ENCODE measurements around the gene MAPT.

The MAPT gene

DNA sequence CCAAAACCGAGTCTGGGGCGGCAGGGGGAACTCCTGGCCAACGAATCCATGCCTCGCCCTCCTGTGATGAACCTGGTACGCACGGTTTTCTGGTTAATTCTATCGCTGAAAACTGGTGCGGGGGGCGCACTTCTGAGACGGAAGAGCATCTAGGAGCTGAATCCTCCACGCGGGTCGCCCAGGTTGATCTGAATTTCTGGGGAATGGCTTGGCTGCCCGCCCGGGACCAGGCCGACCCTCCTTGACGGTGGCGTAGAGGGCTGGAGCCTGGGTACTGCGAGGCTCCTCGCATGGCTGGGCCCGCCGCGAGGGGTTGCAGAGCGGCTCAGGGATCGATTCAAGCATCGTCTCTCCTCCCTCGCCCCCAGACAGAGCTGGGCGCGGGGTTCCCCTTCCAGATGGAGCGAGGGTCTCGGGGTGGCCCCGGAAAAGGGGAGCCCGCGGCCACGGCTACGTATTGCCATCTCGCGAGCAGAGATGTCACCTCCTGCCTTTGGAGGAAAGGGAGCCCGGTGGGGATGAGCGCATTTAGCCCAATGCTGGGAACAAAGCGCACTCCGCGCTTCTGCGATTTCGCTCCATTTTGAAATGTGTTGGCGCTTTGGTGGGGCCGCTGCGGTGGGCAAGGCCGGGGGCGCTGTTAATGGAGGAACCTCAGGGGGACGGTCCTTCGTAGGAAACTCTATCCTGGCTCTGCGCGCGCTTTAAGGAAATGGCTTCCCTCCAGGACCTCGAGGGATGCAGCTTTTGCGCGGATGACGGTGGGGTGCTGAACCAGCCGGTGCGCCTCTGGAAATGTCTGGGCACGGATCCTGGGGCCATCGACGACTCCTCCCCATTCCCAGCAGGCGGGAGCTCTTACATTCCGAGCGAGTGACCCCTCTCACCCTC is 2.7 kb downstream of the MAPT start:
- TF ChIP-seq ZNF70 (CRISPR knock-in tag; IDR thresholded peaks at IDR 0.05) (no peak), ZFP30 (CRISPR knock-in tag; IDR thresholded peaks at IDR 0.05) (no peak), ZNF8 (CRISPR knock-in tag; IDR thresholded peaks at IDR 0.05) (no peak), CSDC2 (CRISPR knock-in tag; IDR thresholded peaks at IDR 0.05) (no peak), ZFP3 (CRISPR knock-in tag; IDR thresholded peaks at IDR 0.05) (no peak), SNAI2 (CRISPR knock-in tag; IDR thresholded peaks at IDR 0.05) (no peak), ZNF565 (CRISPR knock-in tag; conservative IDR thresholded peaks at IDR 0.05; ENCODE audit: low read depth) (no peak), OSR1 (CRISPR knock-in tag; IDR thresholded peaks at IDR 0.05) (no peak), ESRRG (CRISPR knock-in tag; IDR thresholded peaks at IDR 0.05) (no peak), TCF4 (CRISPR knock-in tag; IDR thresholded peaks at IDR 0.05; ENCODE audit: borderline replicate concordance) (no peak), ISL1 (CRISPR knock-in tag; IDR thresholded peaks at IDR 0.05) (no peak), ZC3H10 (CRISPR knock-in tag; IDR thresholded peaks at IDR 0.05) (no peak), TOX (CRISPR knock-in tag; IDR thresholded peaks at IDR 0.05; ENCODE audit: borderline replicate concordance) (no peak), PPARA (CRISPR knock-in tag; IDR thresholded peaks at IDR 0.05; ENCODE audit: borderline replicate concordance) (no peak)
- TF ChIP-seq, protein P1, sequence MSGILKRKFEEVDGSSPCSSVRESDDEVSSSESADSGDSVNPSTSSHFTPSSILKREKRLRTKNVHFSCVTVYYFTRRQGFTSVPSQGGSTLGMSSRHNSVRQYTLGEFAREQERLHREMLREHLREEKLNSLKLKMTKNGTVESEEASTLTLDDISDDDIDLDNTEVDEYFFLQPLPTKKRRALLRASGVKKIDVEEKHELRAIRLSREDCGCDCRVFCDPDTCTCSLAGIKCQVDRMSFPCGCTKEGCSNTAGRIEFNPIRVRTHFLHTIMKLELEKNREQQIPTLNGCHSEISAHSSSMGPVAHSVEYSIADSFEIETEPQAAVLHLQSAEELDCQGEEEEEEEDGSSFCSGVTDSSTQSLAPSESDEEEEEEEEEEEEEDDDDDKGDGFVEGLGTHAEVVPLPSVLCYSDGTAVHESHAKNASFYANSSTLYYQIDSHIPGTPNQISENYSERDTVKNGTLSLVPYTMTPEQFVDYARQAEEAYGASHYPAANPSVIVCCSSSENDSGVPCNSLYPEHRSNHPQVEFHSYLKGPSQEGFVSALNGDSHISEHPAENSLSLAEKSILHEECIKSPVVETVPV (CRISPR knock-in tag; IDR thresholded peaks at IDR 0.05) = no peak
- TF ChIP-seq, protein P2, sequence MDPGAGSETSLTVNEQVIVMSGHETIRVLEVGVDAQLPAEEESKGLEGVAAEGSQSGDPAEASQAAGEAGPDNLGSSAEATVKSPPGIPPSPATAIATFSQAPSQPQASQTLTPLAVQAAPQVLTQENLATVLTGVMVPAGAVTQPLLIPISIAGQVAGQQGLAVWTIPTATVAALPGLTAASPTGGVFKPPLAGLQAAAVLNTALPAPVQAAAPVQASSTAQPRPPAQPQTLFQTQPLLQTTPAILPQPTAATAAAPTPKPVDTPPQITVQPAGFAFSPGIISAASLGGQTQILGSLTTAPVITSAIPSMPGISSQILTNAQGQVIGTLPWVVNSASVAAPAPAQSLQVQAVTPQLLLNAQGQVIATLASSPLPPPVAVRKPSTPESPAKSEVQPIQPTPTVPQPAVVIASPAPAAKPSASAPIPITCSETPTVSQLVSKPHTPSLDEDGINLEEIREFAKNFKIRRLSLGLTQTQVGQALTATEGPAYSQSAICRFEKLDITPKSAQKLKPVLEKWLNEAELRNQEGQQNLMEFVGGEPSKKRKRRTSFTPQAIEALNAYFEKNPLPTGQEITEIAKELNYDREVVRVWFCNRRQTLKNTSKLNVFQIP (CRISPR knock-in tag; IDR thresholded peaks at IDR 0.05; ENCODE audit: borderline replicate concordance, low read depth) = no peak
- TF ChIP-seq, protein P3, sequence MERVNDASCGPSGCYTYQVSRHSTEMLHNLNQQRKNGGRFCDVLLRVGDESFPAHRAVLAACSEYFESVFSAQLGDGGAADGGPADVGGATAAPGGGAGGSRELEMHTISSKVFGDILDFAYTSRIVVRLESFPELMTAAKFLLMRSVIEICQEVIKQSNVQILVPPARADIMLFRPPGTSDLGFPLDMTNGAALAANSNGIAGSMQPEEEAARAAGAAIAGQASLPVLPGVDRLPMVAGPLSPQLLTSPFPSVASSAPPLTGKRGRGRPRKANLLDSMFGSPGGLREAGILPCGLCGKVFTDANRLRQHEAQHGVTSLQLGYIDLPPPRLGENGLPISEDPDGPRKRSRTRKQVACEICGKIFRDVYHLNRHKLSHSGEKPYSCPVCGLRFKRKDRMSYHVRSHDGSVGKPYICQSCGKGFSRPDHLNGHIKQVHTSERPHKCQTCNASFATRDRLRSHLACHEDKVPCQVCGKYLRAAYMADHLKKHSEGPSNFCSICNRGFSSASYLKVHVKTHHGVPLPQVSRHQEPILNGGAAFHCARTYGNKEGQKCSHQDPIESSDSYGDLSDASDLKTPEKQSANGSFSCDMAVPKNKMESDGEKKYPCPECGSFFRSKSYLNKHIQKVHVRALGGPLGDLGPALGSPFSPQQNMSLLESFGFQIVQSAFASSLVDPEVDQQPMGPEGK (CRISPR knock-in tag; IDR thresholded peaks at IDR 0.05; ENCODE audit: borderline replicate concordance) = no peak
- TF ChIP-seq, protein P4, sequence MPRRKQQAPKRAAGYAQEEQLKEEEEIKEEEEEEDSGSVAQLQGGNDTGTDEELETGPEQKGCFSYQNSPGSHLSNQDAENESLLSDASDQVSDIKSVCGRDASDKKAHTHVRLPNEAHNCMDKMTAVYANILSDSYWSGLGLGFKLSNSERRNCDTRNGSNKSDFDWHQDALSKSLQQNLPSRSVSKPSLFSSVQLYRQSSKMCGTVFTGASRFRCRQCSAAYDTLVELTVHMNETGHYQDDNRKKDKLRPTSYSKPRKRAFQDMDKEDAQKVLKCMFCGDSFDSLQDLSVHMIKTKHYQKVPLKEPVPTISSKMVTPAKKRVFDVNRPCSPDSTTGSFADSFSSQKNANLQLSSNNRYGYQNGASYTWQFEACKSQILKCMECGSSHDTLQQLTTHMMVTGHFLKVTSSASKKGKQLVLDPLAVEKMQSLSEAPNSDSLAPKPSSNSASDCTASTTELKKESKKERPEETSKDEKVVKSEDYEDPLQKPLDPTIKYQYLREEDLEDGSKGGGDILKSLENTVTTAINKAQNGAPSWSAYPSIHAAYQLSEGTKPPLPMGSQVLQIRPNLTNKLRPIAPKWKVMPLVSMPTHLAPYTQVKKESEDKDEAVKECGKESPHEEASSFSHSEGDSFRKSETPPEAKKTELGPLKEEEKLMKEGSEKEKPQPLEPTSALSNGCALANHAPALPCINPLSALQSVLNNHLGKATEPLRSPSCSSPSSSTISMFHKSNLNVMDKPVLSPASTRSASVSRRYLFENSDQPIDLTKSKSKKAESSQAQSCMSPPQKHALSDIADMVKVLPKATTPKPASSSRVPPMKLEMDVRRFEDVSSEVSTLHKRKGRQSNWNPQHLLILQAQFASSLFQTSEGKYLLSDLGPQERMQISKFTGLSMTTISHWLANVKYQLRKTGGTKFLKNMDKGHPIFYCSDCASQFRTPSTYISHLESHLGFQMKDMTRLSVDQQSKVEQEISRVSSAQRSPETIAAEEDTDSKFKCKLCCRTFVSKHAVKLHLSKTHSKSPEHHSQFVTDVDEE (CRISPR knock-in tag; IDR thresholded peaks at IDR 0.05) = no peak
- TF ChIP-seq, protein P5, sequence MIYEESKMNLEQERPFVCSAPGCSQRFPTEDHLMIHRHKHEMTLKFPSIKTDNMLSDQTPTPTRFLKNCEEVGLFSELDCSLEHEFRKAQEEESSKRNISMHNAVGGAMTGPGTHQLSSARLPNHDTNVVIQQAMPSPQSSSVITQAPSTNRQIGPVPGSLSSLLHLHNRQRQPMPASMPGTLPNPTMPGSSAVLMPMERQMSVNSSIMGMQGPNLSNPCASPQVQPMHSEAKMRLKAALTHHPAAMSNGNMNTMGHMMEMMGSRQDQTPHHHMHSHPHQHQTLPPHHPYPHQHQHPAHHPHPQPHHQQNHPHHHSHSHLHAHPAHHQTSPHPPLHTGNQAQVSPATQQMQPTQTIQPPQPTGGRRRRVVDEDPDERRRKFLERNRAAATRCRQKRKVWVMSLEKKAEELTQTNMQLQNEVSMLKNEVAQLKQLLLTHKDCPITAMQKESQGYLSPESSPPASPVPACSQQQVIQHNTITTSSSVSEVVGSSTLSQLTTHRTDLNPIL (CRISPR knock-in tag; IDR thresholded peaks at IDR 0.05; ENCODE audit: low read depth) = no peak

DNA sequence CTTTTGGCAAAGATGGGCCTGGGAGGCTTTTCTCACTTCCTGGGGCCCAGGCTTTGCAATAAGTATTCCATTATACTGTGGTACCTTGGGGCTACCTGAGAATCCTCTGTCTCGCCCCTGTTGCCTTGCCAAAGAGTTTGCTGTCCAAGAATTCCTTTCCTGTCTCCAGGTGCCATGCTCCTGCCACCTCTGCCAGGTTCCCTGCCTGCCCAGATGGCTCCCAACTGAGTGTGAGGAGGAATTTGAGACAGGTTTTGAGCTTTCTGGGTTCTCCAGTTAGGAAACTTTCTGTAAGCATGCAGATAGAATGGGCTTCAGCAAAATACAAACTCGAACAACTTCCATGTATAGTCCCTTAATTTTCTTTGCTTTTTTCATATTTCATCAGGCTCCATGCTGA is 5.8 kb downstream of the MAPT start:
- no peak for ATAC-seq
- TF ChIP-seq TOX (CRISPR knock-in tag; IDR thresholded peaks at IDR 0.05; ENCODE audit: borderline replicate concordance) = no peak
- TF ChIP-seq ISL1 (CRISPR knock-in tag; IDR thresholded peaks at IDR 0.05) = no peak
- no peak for TF ChIP-seq ZNF565 (CRISPR knock-in tag; conservative IDR thresholded peaks at IDR 0.05; ENCODE audit: low read depth)
- TF ChIP-seq, protein P2 (CRISPR knock-in tag; IDR thresholded peaks at IDR 0.05; ENCODE audit: borderline replicate concordance, low read depth) = no peak
- no peak for TF ChIP-seq RARB (CRISPR knock-in tag; IDR thresholded peaks at IDR 0.05)
- no peak for TF ChIP-seq SNAI2 (CRISPR knock-in tag; IDR thresholded peaks at IDR 0.05)
- TF ChIP-seq, protein P3 (CRISPR knock-in tag; IDR thresholded peaks at IDR 0.05; ENCODE audit: borderline replicate concordance) = no peak
- TF ChIP-seq ZNF8 (CRISPR knock-in tag; IDR thresholded peaks at IDR 0.05) = no peak
- TF ChIP-seq, protein P5 (CRISPR knock-in tag; IDR thresholded peaks at IDR 0.05; ENCODE audit: low read depth) = no peak
- no peak for TF ChIP-seq ZNF70 (CRISPR knock-in tag; IDR thresholded peaks at IDR 0.05)
- no peak for TF ChIP-seq ZC3H10 (CRISPR knock-in tag; IDR thresholded peaks at IDR 0.05)
- TF ChIP-seq BACH2 (CRISPR knock-in tag; IDR thresholded peaks at IDR 0.05; ENCODE audit: borderline replicate concordance) = no peak
- TF ChIP-seq OSR1 (CRISPR knock-in tag; IDR thresholded peaks at IDR 0.05) = no peak
- no peak for TF ChIP-seq ARNTL (CRISPR knock-in tag; IDR thresholded peaks at IDR 0.05; ENCODE audit: borderline replicate concordance, low read depth)

More for the DNA sequence above, 2.7 kb downstream of the MAPT start:
- no peak for ATAC-seq

Measured in SK-N-SH treated with all-trans-retinoic acid at 6 μM for 48 hours (cell line).